Endothelial cell of umbilical vein (primary cell): ENCODE measurements around the gene FBXL4. TPM values are rescaled to one million over a fixed set of nuclear protein-coding genes. Genes with fewer than 3 reads are reported as not detected.

Experiments
- BruUV-seq: library from RNA; stranded (reverse); fragments of 400-500 nt; replicated peaks from 2 replicates; lab custom pipeline; 2021; lab: Mats Ljungman, UMichigan
- CTCF ChIA-PET: fragments of 300-600, 350-600 bp; sonication (Branson Sonifier 250); formaldehyde crosslinking; loops from one replicate; lab custom pipeline; 2021; ENCODE audit warnings: antibody characterized with exemption, inconsistent platforms; lab: Charles Lee
- POLR2A ChIA-PET: fragments of 300-600, 350-600 bp; sonication (Branson Sonifier 250); formaldehyde crosslinking; loops from one replicate; lab custom pipeline; 2021; ENCODE audit warnings: antibody characterized with exemption, inconsistent platforms; lab: Charles Lee
- DNase-seq: peaks from one replicate; pipeline ENCODE4 v3.0.0-alpha.2; 2011; ENCODE audit warnings: low read depth, low spot score
- FAIRE-seq: peaks from 2 replicates; lab custom pipeline; 2011; peaks lifted over from hg19 to GRCh38; lab: Jason Lieb, UNC
- H2AFZ ChIP-seq: 2 replicates; pipeline ENCODE4 v1.6.0; 2012; ENCODE audit warnings: low read depth, low read length, control low read depth, inconsistent platforms
- H3K27ac ChIP-seq: 2 replicates; pipeline ENCODE4 v1.5.1; 2011; ENCODE audit warnings: low read depth, mild to moderate bottlenecking, control low read depth, low read length, moderate library complexity; ENCODE audit not compliant: insufficient read depth
- H3K27me3 ChIP-seq, 2 experiments: 2 replicates each; pipeline versions ENCODE4 v1.6.0 to v1.6.1; 2011; ENCODE audit warnings: low read length in 2 of 2, mixed read lengths in 1 of 2; ENCODE audit not compliant: control insufficient read depth in 2 of 2, insufficient read depth in 2 of 2
- H3K36me3 ChIP-seq, 2 experiments: 2 replicates in 1 of 2; 3 replicates in 1 of 2; pipeline ENCODE4 v1.5.1; 2011; ENCODE audit warnings: low read length in 2 of 2, mild to moderate bottlenecking in 1 of 2, moderate library complexity in 1 of 2; ENCODE audit not compliant: control insufficient read depth in 2 of 2, insufficient read depth in 2 of 2; ENCODE audit errors: extremely low read depth in 1 of 2
- H3K4me1 ChIP-seq: 3 replicates; pipeline ENCODE4 v1.5.1; 2011; ENCODE audit warnings: mild to moderate bottlenecking, low read length; ENCODE audit not compliant: control insufficient read depth, insufficient read depth; ENCODE audit errors: extremely low read depth
- H3K4me2 ChIP-seq: 2 replicates; pipeline ENCODE4 v1.6.1; 2011; ENCODE audit warnings: low read length, control low read depth, mixed read lengths; ENCODE audit not compliant: insufficient read depth
- H3K4me3 ChIP-seq, 3 experiments: fragments of 200-600 bp in 1 of 3; sonication (generic), shearing (Covaris generic) in 1 of 3; replicated peaks in 1 of 3; 2 replicates each; pipeline ENCODE4 v1.5.1; 2011 to 2016; ENCODE audit warnings: control low read depth in 3 of 3, low read length in 3 of 3, mild to moderate bottlenecking in 2 of 3, inconsistent platforms in 1 of 3, low read depth in 1 of 3, moderate library complexity in 1 of 3; ENCODE audit not compliant: insufficient read depth in 1 of 3
- H3K79me2 ChIP-seq: 2 replicates; pipeline ENCODE4 v1.6.0; 2012; ENCODE audit warnings: low read length, inconsistent platforms; ENCODE audit not compliant: control insufficient read depth, insufficient read depth
- H3K9ac ChIP-seq: replicated peaks from 2 replicates; pipeline ENCODE3; 2011; ENCODE audit warnings: low read length, control low read depth; ENCODE audit not compliant: insufficient read depth; ENCODE audit errors: extremely low read depth
- H3K9me1 ChIP-seq: replicated peaks from 3 replicates; pipeline ENCODE4 v1.6.0; 2011; ENCODE audit warnings: mild to moderate bottlenecking, low read length; ENCODE audit not compliant: control insufficient read depth, insufficient read depth; ENCODE audit errors: extremely low read depth
- H3K9me3 ChIP-seq: replicated peaks from 2 replicates; pipeline ENCODE4 v1.5.1; 2012; ENCODE audit warnings: low read length, inconsistent platforms; ENCODE audit not compliant: control insufficient read depth, insufficient read depth
- H4K20me1 ChIP-seq: replicated peaks from 2 replicates; pipeline ENCODE3; 2011; ENCODE audit warnings: mild to moderate bottlenecking, low read length; ENCODE audit not compliant: control insufficient read depth, insufficient read depth; ENCODE audit errors: extremely low read depth
- CTCF ChIP-seq, 2 donors: IDR thresholded peaks; 1 replicate in 1 of 2; 2 replicates in 1 of 2; pipeline ENCODE4 v1.5.1; 2011; ENCODE audit warnings: low read length in 2 of 2, mild to moderate bottlenecking in 2 of 2, moderate library complexity in 2 of 2, control low read depth in 1 of 2, inconsistent platforms in 1 of 2, low read depth in 1 of 2; ENCODE audit not compliant: insufficient read depth in 1 of 2; ENCODE audit errors: extremely low read depth in 1 of 2
- EZH2 ChIP-seq: IDR thresholded peaks from 2 replicates; pipeline ENCODE4 v1.6.1; 2012; ENCODE audit warnings: borderline replicate concordance, low read depth, mild to moderate bottlenecking, moderate library complexity, low read length, inconsistent platforms; ENCODE audit not compliant: severe bottlenecking
- FOS ChIP-seq: IDR thresholded peaks from 2 replicates; pipeline ENCODE4 v1.6.1; 2011; ENCODE audit warnings: mild to moderate bottlenecking, low read length, moderate library complexity, borderline replicate concordance; ENCODE audit not compliant: insufficient read depth
- GATA2 ChIP-seq: IDR thresholded peaks from 2 replicates; pipeline ENCODE4 v1.7.0; 2011; ENCODE audit warnings: low read depth, mild to moderate bottlenecking, moderate library complexity, mixed read lengths, low read length; ENCODE audit not compliant: insufficient read length, insufficient read depth
- JUN ChIP-seq: IDR thresholded peaks from 2 replicates; pipeline ENCODE4 v1.6.1; 2011; ENCODE audit warnings: borderline replicate concordance, low read depth; ENCODE audit not compliant: insufficient read length, insufficient read depth
- MAX ChIP-seq: IDR thresholded peaks from 2 replicates; pipeline ENCODE4 v1.6.1; 2011; ENCODE audit not compliant: insufficient read depth, insufficient read length
- MYC ChIP-seq: IDR thresholded peaks from one replicate; pipeline ENCODE4 v1.6.1; 2011; ENCODE audit warnings: mild to moderate bottlenecking, low read depth, low read length
- POLR2A ChIP-seq: IDR thresholded peaks from 2 replicates; pipeline ENCODE4 v1.6.1; 2012; ENCODE audit warnings: low read depth, mild to moderate bottlenecking, control low read depth, low read length
- POLR2AphosphoS5 ChIP-seq: IDR thresholded peaks from 2 replicates; pipeline ENCODE4 v1.6.1; 2012; ENCODE audit warnings: low read depth, mild to moderate bottlenecking, control low read depth, low read length, moderate library complexity; ENCODE audit not compliant: insufficient read depth
- dilution Hi-C: fragments of 300-500 bp; cut with MboI; formaldehyde crosslinking; loops from one replicate; pipeline ENCODE4 v1.15.0; 2019; ENCODE audit warnings: low sequenced_read_pairs; ENCODE audit not compliant: extremely low pct_ligation_motif_present
- intact Hi-C: fragments of 100-400 bp; cut with micrococcal nuclease; formaldehyde crosslinking; loops from one replicate; pipeline ENCODE4 v1.10.0; 2022
- polyA plus RNA-seq, 4 experiments: library from polyadenylated mRNA; depleted of rRNA in 3 of 4; stranded (reverse) in 3 of 4; unstranded in 1 of 4; fragments of >200 nt; gene quantifications; 2 replicates each; pipeline versions ENCODE4 v1.2.1 to v1.2.3, GENCODE V29; 2011 to 2012; ENCODE audit warnings: missing spikeins in 1 of 4
- total RNA-seq: library from RNA; stranded (reverse); gene quantifications from 2 replicates; pipeline ENCODE4 v1.2.3, GENCODE V29; 2021

The FBXL4 gene
- total and polyA plus RNA-seq, 2 donors (not counting 3 experiments of a cell fraction or from before 2014, with no cell fraction given): 7.0 to 9.8 TPM

DNA sequence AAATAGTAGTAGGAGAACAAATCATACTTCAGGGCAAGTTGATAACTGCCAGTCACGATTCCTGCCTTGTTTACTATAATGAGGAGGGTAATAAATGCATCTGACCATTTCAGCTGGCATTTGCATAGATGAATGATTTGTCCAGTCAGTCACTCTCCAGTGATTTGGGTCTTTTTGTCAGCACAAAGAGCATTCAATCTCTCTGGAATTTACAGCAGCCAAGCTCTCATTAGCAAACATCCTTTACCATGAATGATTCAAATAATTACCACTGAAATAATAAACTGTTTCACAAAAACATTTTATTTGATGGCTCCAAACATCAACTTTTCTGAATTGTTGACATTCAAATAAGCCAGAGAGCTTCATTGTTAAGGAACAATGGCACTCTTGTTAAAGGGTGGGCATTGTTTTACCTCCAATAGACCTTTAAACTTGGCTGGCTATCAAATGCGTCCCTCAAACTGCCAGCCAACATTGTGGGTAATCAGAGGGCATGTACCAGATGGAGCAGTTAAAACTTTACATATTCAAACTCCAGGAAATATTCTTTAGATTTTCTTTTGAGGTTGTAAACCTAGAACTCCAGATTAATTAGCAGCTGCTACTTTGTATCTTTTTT is 30.0 kb upstream of the FBXL4 start:
- Histone ChIP-seq H3K79me2 (no peaks in the 10 kb centered on the region), H3K27me3 (peaks cover 0 to 14% of the 10 kb centered on the region in 2 experiments), H3K27ac (no peak overlapping the region), H3K4me2 (no peak overlapping the region), H3K4me3 (no peak overlapping the region), H4K20me1 (no peaks in the 10 kb centered on the region), H3K4me1 (no peaks in the 10 kb centered on the region), H3K9me1 (no peaks in the 10 kb centered on the region), H2AFZ (no peak overlapping the region), H3K9me3 (no peaks in the 10 kb centered on the region), H3K36me3 (no peaks in the 10 kb centered on the region), H3K9ac (no peak overlapping the region)
- POLR2A ChIA-PET: no interaction called here
- BruUV-seq: no TSS peak
- CTCF ChIA-PET: no interaction called here
- intact Hi-C loops: no loop called here
- TF ChIP-seq MYC (no peak), MAX (no peak), POLR2AphosphoS5 (no peak), FOS (no peak), JUN (no peak), GATA2 (no peak), CTCF (IDR thresholded peaks at IDR 0.05; ENCODE audit: extremely low read depth in 1 of 2, insufficient read depth in 1 of 2, low read depth in 1 of 2, low read length in 2 of 2) (no peak), POLR2A (no peak), EZH2 (no peak)
- DNase-seq: peak; percentile 3
- FAIRE-seq: no peak
- dilution Hi-C loops: no loop called here
